SKM-1 (cell line): Measurements from ENCODE around the gene MAPK8IP3.

ENCODE experiments used
- DNase-seq: peaks from one replicate; lab custom pipeline; 2025; ENCODE audit not compliant: unreplicated experiment; lab: John Stamatoyannopoulos, UW

MAPK8IP3 gene

GRCh38 chr16:1740234-1740633 is 34.2 kb downstream of the MAPK8IP3 start:
- no peak for DNase-seq

- DNase-seq, result no peak
Measured at GRCh38 chr16:1740781-1741490, 34.9 kb downstream of the MAPK8IP3 start.

- no peak for DNase-seq
Measured at GRCh38 chr16:1741553-1742165, 35.7 kb downstream of the MAPK8IP3 start.

- no peak for DNase-seq
Measured at GRCh38 chr16:1743376-1744337, 37.7 kb downstream of the MAPK8IP3 start.

GRCh38 chr16:1744338-1744840 is 38.4 kb downstream of the MAPK8IP3 start:
- no peak for DNase-seq

- no peak for DNase-seq
Measured at GRCh38 chr16:1745181-1745899, 39.3 kb downstream of the MAPK8IP3 start.

GRCh38 chr16:1745900-1746692 is 40.1 kb downstream of the MAPK8IP3 start:
- DNase-seq, result no peak

- DNase-seq, result no peak
Measured at GRCh38 chr16:1746693-1747195, 40.7 kb downstream of the MAPK8IP3 start.

- DNase-seq, result no peak
Measured at GRCh38 chr16:1747934-1748333, 41.9 kb downstream of the MAPK8IP3 start.

GRCh38 chr16:1749152-1750117 is 43.4 kb downstream of the MAPK8IP3 start:
- no peak for DNase-seq

- DNase-seq, result no peak
Measured at GRCh38 chr16:1751946-1752345, 46.0 kb downstream of the MAPK8IP3 start.

- no peak for DNase-seq
Measured at GRCh38 chr16:1752853-1753252, 46.9 kb downstream of the MAPK8IP3 start.

GRCh38 chr16:1754204-1754603 is 48.2 kb downstream of the MAPK8IP3 start:
- no peak for DNase-seq

GRCh38 chr16:1757714-1758461 is 51.9 kb downstream of the MAPK8IP3 start:
- no peak for DNase-seq

- DNase-seq, result no peak
Measured at GRCh38 chr16:1758923-1759322, 52.9 kb downstream of the MAPK8IP3 start.

- DNase-seq, result no peak
Measured at GRCh38 chr16:1759511-1759910, 53.5 kb downstream of the MAPK8IP3 start.

- no peak for DNase-seq
Measured at GRCh38 chr16:1760911-1761310, 54.9 kb downstream of the MAPK8IP3 start.

- no peak for DNase-seq
Measured at GRCh38 chr16:1761751-1762150, 55.8 kb downstream of the MAPK8IP3 start.
